Lower leg skin (tissue), 4 donors: ENCODE data around the gene RNH1. TPM values are rescaled to one million over a fixed set of nuclear protein-coding genes. Genes with fewer than 3 reads are reported as not detected.
A peak's percentile ranks its signal among the peaks of the same experiment; 100 is the strongest.

Experiments
- DNase-seq, 2 donors: peaks; one replicate each; pipeline ENCODE4 v3.0.0-alpha.2; 2019; ENCODE audit warnings: low spot score in 2 of 2
- H3K4me3 ChIP-seq: fragments of 200-600 bp; sonication (generic); 2 replicates; pipeline ENCODE4 v1.5.1; 2017; ENCODE audit warnings: mild to moderate bottlenecking, low read depth; ENCODE audit not compliant: poor library complexity, severe bottlenecking
- POLR2A ChIP-seq, 2 donors: fragments of 450-650 bp; IDR thresholded peaks; one replicate each; pipeline ENCODE4 v1.6.1; 2016 to 2017; ENCODE audit warnings: antibody characterized with exemption in 2 of 2, mild to moderate bottlenecking in 1 of 2, moderate library complexity in 1 of 2
- WGBS, 2 donors: methylation state at CpG; one replicate each; pipeline ENCODE4 v1.1.5; 2018; 5-methylcytosine and 5-hydroxymethylcytosine counted together
- intact Hi-C: fragments of 100-400 bp; cut with DNase I; formaldehyde crosslinking; loops from one replicate; pipeline ENCODE4 v1.15.0; 2023; ENCODE audit warnings: low total_unique reads
- total RNA-seq, 4 donors: library from RNA; depleted of rRNA; stranded (reverse); fragments of >200 nt; gene quantifications; one replicate each; pipeline ENCODE4 v1.1.0, GENCODE V29; 2016
- TF ChIP-seq, protein P1 (sequence below), 3 donors: fragments of 450-650 bp; IDR thresholded peaks; one replicate each; pipeline ENCODE4 v1.5.1; 2016; ENCODE audit warnings: antibody characterized with exemption in 3 of 3, mild to moderate bottlenecking in 3 of 3, moderate library complexity in 2 of 3

RNH1 gene
- total RNA-seq, 4 donors from 2014 or later, result 419 to 465 (median 446) TPM

GRCh38 chr11:452203-452744 lies 54.8 kb downstream of the RNH1 start:
- H3K4me3 ChIP-seq, result no peak overlapping the region
- TF ChIP-seq, protein P1, sequence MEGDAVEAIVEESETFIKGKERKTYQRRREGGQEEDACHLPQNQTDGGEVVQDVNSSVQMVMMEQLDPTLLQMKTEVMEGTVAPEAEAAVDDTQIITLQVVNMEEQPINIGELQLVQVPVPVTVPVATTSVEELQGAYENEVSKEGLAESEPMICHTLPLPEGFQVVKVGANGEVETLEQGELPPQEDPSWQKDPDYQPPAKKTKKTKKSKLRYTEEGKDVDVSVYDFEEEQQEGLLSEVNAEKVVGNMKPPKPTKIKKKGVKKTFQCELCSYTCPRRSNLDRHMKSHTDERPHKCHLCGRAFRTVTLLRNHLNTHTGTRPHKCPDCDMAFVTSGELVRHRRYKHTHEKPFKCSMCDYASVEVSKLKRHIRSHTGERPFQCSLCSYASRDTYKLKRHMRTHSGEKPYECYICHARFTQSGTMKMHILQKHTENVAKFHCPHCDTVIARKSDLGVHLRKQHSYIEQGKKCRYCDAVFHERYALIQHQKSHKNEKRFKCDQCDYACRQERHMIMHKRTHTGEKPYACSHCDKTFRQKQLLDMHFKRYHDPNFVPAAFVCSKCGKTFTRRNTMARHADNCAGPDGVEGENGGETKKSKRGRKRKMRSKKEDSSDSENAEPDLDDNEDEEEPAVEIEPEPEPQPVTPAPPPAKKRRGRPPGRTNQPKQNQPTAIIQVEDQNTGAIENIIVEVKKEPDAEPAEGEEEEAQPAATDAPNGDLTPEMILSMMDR (IDR thresholded peaks at IDR 0.05), result no peak
- TF ChIP-seq POLR2A (IDR thresholded peaks at IDR 0.05), result no peak
- intact Hi-C loops, result no loop called here
- 84 to 93% methylated on average over 11 to 12 of the region's 12 CpGs for WGBS, 2 donors
- DNase-seq, result no peak

DNA sequence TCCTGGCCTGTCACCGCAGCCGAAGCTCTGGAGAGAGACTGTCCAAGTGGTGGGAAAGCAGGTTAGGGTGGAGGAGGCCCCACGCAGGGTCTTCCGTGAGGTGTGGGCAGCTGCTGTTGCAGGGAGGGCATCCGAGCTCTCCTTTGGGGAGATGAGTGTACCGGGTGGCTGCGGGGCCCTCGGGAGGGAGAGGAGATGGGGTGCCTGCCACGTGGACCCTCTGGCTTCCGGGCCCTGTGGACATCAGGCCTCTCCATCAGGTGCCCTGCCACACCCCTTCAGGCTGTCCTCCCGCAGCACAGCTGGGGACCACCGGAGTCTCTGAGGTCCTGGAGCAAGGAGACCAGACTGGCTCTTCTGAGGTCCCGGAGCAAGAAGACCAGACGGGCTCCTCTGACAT lies 55.3 kb downstream of the RNH1 start:
- WGBS, 2 donors, result 84 to 88% methylated on average over 13 to 14 of the region's 14 CpGs
- DNase-seq, result no peak
- intact Hi-C loops, result no loop called here
- TF ChIP-seq, protein P1 (IDR thresholded peaks at IDR 0.05), result no peak
- no peak for TF ChIP-seq POLR2A (IDR thresholded peaks at IDR 0.05)
- H3K4me3 ChIP-seq, result no peak overlapping the region

- TF ChIP-seq POLR2A (IDR thresholded peaks at IDR 0.05), result no peak
- TF ChIP-seq, protein P1 (IDR thresholded peaks at IDR 0.05), result no peak
- intact Hi-C loops, result no loop called here
- peak overlapping the region; percentile 80 for H3K4me3 ChIP-seq
- DNase-seq, result peak; percentile 69 to 93
- WGBS, 2 donors, result 3% methylated on average over 31 to 38 of the region's 46 CpGs
Observed at GRCh38 chr11:450809-451451, 56.1 kb downstream of the RNH1 start.

GRCh38 chr11:449889-450808 lies 56.9 kb downstream of the RNH1 start, which contains the start of gene PTDSS2:
TSS of gene PTDSS2 (plus strand) at chr11:450279. CDS start at chr11:450456, 177 bp downstream.
- peak within 1 kb of the TSS; percentile 80 for H3K4me3 ChIP-seq
- intact Hi-C loops, result no loop called here
- peak; percentile 94 to 99 for DNase-seq
- 0% methylated on average over 54 to 58 of the region's 108 CpGs for WGBS, 2 donors
- TF ChIP-seq, protein P1 (IDR thresholded peaks at IDR 0.05), result no peak
- no peak for TF ChIP-seq POLR2A (IDR thresholded peaks at IDR 0.05)

DNA sequence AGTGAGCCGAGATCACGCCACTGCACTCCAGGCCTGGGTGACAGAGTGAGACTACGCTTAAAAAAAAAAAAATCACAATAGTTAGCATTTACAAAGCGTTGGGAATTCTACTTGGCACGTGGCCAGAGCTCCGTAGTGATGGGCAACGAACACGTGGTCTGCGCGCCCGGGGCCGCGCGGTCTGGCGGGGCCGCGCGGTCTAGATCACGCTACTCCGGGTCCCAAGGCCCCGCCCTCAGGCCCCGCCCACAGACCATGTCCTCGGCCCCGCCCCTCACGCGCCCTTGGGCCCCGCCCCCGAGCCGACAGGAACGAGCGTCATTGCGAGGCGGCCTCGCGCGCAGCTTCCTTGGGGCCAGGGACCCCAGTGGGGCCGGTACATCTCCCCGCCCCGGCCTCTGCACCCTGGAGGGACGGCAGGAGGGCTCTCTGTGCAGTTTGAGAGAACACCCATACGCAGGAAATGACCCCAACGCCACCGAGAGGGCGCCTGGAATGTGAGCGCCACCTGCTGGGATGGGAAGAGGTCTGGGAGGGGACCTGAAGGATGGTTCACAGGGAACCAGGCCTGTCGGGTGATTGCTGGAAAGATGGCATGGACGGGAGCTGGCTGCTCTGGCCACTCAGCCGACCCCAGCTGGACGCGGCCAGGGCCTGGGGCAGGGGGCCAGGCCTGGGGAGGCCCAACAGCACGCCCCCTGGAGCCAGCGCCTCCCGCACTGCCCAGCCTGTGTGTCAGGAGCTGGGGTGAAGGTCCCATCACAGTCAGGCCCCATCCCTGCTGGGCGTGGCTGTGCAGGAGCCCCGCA lies 58.9 kb downstream of the RNH1 start:
- TF ChIP-seq POLR2A (IDR thresholded peaks at IDR 0.05), result no peak
- TF ChIP-seq, protein P1 (IDR thresholded peaks at IDR 0.05), result peak in 1 of 3 donors; percentile 76
- intact Hi-C loops, result no loop called here
- H3K4me3 ChIP-seq, result peak overlapping the region; percentile 20
- peak; percentile 93 to 99 for DNase-seq
- 5 to 7% methylated on average over 19 to 37 of the region's 55 CpGs for WGBS, 2 donors
